HepG2 (cell line): ENCODE measurements around the gene FUT4. TPM values are rescaled to one million over a fixed set of nuclear protein-coding genes. Genes with fewer than 3 reads are reported as not detected.
A peak's percentile ranks its signal among the peaks of the same experiment; 100 is the strongest.

Experiments
- RNF2 ChIP-seq: fragments of 450-650 bp; conservative IDR thresholded peaks from 2 replicates; pipeline ENCODE4 v1.6.1; 2016; ENCODE audit warnings: low read depth
- polyA plus RNA-seq, 8 experiments: library from polyadenylated mRNA; depleted of rRNA in 3 of 8; stranded (reverse) in 7 of 8; unstranded in 1 of 8; fragments of >200 nt; fragmentation: Illumina TruSeq in 4 of 8; extraction: Trizol in 4 of 8; gene quantifications; 2 replicates each; pipeline versions ENCODE4 v1.2.1 to v1.2.3, GENCODE V29; 2011 to 2016; ENCODE audit warnings: low read depth in 4 of 8, missing spikeins in 1 of 8, mixed read lengths in 1 of 8; ENCODE audit not compliant: insufficient read depth in 1 of 8
- total RNA-seq, 5 experiments: library from RNA; depleted of rRNA; stranded (reverse); fragments of >200 nt; fragmentation: Illumina TruSeq; extraction: Trizol; gene quantifications; 2 replicates each; pipeline ENCODE4 v1.2.3, GENCODE V29; 2016; ENCODE audit warnings: low read depth in 1 of 5
- TF ChIP-seq, protein P1 (sequence below): sonication (generic); formaldehyde crosslinking; IDR thresholded peaks from 2 replicates; pipeline ENCODE4 v1.4.0; 2020; ENCODE audit warnings: mild to moderate bottlenecking, missing genetic modification reagents
- TF ChIP-seq, protein P2 (sequence below), 2 experiments: fragments of 450-650 bp in 1 of 2; sonication (generic) in 1 of 2; formaldehyde crosslinking in 1 of 2; IDR thresholded peaks; 2 replicates each; pipeline versions ENCODE4 v1.6.1 to v1.8.0; 2016 to 2022; ENCODE audit warnings: antibody characterized with exemption in 1 of 2, mild to moderate bottlenecking in 1 of 2, missing genetic modification reagents in 1 of 2
- TF ChIP-seq, protein P3 (sequence below): sonication (generic); formaldehyde crosslinking; IDR thresholded peaks from 2 replicates; pipeline ENCODE4 v1.4.0; 2020; ENCODE audit warnings: missing genetic modification reagents
- TF ChIP-seq, protein P4 (sequence below): IDR thresholded peaks from 2 replicates; pipeline ENCODE4 v1.6.1; 2016; ENCODE audit warnings: missing biosample characterization, missing genetic modification reagents, low read depth

Gene FUT4
- total and polyA plus RNA-seq, 2 of the 13 experiments (the other 11 are each of a cell fraction or from before 2014, with no cell fraction given) = 0.28 to 0.60 TPM

DNA sequence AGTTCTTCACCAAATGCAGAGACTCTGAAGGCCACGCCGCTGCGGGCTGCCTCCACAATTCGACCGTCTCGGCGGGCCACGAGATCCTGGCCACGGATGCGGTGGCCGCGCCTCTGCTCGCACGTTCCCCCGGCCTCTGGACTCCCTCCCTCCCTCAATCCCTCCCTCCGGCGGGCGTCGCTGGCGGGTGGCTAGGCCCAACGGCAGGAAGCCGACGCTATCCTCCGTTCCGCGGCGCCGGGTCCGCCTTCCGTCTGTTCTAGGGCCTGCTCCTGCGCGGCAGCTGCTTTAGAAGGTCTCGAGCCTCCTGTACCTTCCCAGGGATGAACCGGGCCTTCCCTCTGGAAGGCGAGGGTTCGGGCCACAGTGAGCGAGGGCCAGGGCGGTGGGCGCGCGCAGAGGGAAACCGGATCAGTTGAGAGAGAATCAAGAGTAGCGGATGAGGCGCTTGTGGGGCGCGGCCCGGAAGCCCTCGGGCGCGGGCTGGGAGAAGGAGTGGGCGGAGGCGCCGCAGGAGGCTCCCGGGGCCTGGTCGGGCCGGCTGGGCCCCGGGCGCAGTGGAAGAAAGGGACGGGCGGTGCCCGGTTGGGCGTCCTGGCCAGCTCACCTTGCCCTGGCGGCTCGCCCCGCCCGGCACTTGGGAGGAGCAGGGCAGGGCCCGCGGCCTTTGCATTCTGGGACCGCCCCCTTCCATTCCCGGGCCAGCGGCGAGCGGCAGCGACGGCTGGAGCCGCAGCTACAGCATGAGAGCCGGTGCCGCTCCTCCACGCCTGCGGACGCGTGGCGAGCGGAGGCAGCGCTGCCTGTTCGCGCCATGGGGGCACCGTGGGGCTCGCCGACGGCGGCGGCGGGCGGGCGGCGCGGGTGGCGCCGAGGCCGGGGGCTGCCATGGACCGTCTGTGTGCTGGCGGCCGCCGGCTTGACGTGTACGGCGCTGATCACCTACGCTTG, at the start of gene FUT4 (continued):
- TF ChIP-seq, protein P1, sequence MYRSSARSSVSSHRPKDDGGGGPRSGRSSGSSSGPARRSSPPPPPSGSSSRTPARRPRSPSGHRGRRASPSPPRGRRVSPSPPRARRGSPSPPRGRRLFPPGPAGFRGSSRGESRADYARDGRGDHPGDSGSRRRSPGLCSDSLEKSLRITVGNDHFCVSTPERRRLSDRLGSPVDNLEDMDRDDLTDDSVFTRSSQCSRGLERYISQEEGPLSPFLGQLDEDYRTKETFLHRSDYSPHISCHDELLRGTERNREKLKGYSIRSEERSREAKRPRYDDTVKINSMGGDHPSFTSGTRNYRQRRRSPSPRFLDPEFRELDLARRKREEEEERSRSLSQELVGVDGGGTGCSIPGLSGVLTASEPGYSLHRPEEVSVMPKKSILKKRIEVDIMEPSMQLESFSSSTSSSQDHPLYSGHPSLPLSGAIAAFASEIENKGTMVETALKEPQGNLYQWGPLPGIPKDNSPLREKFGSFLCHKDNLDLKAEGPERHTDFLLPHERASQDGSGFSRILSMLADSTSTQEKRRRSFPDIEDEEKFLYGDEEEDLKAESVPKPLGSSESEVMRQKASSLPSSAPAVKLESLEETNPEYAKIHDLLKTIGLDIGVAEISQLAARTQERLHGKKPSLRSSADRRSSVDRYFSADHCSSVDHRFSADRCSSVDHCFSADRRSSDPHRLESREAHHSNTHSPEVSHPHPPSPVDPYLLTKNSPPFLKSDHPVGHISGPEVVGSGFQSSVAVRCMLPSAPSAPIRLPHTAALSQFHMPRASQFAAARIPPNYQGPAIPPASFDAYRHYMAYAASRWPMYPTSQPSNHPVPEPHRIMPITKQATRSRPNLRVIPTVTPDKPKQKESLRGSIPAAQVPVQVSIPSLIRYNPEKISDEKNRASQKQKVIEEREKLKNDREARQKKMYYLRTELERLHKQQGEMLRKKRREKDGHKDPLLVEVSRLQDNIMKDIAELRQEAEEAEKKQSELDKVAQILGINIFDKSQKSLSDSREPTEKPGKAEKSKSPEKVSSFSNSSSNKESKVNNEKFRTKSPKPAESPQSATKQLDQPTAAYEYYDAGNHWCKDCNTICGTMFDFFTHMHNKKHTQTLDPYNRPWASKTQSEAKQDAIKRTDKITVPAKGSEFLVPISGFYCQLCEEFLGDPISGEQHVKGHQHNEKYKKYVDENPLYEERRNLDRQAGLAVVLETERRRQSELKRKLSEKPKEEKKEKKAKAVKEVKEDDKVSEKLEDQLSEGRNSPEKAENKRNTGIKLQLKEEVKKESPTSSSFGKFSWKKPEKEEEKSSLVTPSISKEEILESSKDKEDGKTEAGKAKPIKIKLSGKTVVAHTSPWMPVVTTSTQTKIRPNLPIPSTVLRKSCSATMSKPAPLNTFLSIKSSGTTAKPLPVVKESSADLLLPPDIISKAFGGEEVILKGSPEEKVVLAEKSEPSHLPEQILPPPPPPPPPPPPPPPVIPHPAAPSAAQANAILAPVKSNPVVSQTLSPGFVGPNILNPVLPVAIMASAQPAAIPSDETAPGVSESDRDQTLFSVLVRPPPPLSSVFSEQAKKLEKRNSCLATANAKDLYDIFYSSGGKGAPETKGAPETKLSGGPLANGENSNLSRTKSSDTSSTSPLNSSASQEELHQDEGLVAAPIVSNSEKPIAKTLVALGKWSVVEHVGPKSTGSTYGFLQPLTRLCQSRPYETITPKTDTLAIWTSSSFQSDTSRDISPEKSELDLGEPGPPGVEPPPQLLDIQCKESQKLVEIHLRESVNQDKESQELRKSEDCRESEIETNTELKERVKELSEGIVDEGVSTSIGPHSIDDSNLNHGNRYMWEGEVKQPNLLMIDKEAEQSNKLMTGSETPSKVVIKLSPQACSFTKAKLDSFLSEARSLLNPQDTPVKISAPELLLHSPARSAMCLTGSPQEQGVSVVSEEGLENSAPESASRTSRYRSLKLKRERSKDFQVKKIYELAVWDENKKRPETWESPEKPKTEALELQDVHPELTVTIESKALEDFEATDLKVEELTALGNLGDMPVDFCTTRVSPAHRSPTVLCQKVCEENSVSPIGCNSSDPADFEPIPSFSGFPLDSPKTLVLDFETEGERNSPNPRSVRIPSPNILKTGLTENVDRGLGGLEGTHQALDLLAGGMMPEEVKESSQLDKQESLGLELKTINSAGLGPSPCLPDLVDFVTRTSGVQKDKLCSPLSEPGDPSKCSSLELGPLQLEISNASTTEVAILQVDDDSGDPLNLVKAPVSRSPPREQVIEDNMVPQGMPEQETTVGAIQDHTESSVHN (CRISPR knock-in tag) = 0 out of 2 replicates have a peak, but pooled peaks have one; percentile 37
- TF ChIP-seq RNF2 = 0 out of 2 replicates have a peak, but pooled peaks have one; percentile 51
- TF ChIP-seq, protein P2, sequence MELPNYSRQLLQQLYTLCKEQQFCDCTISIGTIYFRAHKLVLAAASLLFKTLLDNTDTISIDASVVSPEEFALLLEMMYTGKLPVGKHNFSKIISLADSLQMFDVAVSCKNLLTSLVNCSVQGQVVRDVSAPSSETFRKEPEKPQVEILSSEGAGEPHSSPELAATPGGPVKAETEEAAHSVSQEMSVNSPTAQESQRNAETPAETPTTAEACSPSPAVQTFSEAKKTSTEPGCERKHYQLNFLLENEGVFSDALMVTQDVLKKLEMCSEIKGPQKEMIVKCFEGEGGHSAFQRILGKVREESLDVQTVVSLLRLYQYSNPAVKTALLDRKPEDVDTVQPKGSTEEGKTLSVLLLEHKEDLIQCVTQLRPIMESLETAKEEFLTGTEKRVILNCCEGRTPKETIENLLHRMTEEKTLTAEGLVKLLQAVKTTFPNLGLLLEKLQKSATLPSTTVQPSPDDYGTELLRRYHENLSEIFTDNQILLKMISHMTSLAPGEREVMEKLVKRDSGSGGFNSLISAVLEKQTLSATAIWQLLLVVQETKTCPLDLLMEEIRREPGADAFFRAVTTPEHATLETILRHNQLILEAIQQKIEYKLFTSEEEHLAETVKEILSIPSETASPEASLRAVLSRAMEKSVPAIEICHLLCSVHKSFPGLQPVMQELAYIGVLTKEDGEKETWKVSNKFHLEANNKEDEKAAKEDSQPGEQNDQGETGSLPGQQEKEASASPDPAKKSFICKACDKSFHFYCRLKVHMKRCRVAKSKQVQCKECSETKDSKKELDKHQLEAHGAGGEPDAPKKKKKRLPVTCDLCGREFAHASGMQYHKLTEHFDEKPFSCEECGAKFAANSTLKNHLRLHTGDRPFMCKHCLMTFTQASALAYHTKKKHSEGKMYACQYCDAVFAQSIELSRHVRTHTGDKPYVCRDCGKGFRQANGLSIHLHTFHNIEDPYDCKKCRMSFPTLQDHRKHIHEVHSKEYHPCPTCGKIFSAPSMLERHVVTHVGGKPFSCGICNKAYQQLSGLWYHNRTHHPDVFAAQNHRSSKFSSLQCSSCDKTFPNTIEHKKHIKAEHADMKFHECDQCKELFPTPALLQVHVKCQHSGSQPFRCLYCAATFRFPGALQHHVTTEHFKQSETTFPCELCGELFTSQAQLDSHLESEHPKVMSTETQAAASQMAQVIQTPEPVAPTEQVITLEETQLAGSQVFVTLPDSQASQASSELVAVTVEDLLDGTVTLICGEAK (IDR thresholded peaks at IDR 0.05) = no peak
- TF ChIP-seq, protein P2 (CRISPR knock-in tag; IDR thresholded peaks at IDR 0.05) = peak; percentile 54; the same call in 1 of the 2 replicates
- TF ChIP-seq, protein P3, sequence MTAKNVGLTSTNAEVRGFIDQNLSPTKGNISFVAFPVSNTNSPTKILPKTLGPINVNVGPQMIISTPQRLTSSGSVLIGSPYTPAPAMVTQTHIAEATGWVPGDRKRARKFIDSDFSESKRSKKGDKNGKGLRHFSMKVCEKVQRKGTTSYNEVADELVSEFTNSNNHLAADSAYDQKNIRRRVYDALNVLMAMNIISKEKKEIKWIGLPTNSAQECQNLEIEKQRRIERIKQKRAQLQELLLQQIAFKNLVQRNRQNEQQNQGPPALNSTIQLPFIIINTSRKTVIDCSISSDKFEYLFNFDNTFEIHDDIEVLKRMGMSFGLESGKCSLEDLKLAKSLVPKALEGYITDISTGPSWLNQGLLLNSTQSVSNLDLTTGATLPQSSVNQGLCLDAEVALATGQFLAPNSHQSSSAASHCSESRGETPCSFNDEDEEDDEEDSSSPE (CRISPR knock-in tag) = peak; percentile 48
- TF ChIP-seq, protein P4, sequence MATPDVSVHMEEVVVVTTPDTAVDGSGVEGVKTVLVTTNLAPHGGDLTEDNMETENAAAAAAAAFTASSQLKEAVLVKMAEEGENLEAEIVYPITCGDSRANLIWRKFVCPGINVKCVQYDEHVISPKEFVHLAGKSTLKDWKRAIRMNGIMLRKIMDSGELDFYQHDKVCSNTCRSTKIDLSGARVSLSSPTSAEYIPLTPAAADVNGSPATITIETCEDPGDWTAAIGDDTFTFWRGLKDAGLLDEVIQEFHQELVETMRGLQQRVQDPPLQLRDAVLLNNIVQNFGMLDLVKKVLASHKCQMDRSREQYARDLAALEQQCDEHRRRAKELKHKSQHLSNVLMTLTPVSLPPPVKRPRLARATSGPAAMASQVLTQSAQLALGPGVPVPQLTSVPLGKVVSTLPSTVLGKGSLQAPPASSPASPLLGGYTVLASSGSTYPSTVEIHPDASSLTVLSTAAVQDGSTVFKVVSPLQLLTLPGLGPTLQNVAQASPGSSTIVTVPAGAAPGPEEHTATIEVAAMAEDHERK = no peak
